ENCODE measurements around the gene PRKG1.

The PRKG1 gene

DNA sequence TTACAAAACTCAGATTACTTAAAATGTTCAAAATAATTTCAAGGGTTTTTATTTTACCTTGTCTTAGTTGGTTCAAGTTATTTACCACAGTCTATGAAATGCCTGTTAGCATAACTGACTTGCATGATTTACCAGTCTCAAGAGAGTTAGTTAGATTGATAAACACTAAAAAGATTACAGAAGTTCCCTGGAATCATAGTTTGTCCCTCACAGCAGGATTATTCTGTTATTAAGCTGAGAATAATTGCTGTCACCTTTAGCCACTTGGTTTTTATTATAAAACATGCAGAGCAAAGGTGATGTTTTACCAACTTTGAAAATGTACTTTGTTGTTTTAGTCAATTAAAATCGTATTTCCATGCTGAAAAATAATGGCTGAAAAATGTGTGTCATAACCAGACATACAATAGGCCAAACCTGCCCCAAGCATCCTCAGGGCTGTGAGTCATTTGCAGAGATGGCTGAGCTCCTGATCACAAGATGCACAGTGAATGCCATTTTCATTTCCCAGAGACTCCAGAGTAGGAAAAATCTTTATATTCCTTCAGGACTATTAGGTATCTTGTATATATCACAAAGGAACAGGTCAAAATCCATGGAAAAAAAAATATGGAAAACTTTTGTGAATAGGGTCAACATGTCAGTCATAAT, 1152.0 kb downstream of the PRKG1 start:
- Histone ChIP-seq H3K4me3 (ENCODE audit: low read length in 2 of 2) (no peak overlapping the region), H2AK5ac (ENCODE audit: low read depth, low read length) (no peak overlapping the region), H3K27me3 (ENCODE audit: control insufficient read depth in 3 of 3, insufficient read depth in 3 of 3, low read depth in 1 of 3, low read length in 3 of 3) (no peaks in the 10 kb centered on the region), H2BK120ac (ENCODE audit: low read depth, low read length) (no peak overlapping the region), H3K79me1 (ENCODE audit: low read depth, low read length) (no peaks in the 10 kb centered on the region), H3K18ac (ENCODE audit: low read length) (no peak overlapping the region), H2BK5ac (ENCODE audit: low read length) (no peak overlapping the region), H3K36me3 (replicated peaks in 1 of 2; ENCODE audit: control insufficient read depth in 2 of 2, insufficient read depth in 2 of 2, low read length in 2 of 2) (no peaks in the 10 kb centered on the region), H2BK12ac (ENCODE audit: low read length) (no peak overlapping the region), H3K4me1 (ENCODE audit: control insufficient read depth in 2 of 2, insufficient read depth in 1 of 2, low read depth in 1 of 2, low read length in 2 of 2) (no peaks in the 10 kb centered on the region), H3K23ac (ENCODE audit: low read depth, low read length, poor library complexity) (no peak overlapping the region), H2BK15ac (ENCODE audit: low read length) (no peak overlapping the region), H3K4ac (ENCODE audit: low read length) (no peak overlapping the region), H3K9me3 (replicated peaks in 1 of 2; ENCODE audit: control insufficient read depth in 2 of 2, insufficient read depth in 1 of 2, low read depth in 1 of 2, low read length in 2 of 2) (no peaks in the 10 kb centered on the region), H2AFZ (ENCODE audit: low read length) (no peak overlapping the region), H4K91ac (ENCODE audit: low read depth, low read length, poor library complexity) (no peak overlapping the region), H3K27ac (replicated peaks; ENCODE audit: low read length) (no peak overlapping the region), H4K8ac (ENCODE audit: low read depth, low read length) (no peak overlapping the region), H3K4me2 (ENCODE audit: insufficient read depth, low read length, poor library complexity, severe bottlenecking) (no peak overlapping the region), H3K9ac (ENCODE audit: low read depth, low read length, poor library complexity) (no peak overlapping the region), H3K14ac (ENCODE audit: low read length) (no peak overlapping the region)
- DNase-seq (ENCODE audit: low spot score) = no peak
- no CpG with 5 or more reads among the region's 1 CpG for WGBS, 2 donors (ENCODE audit: extremely low coverage in 2 of 2, insufficient read length in 2 of 2, insufficient replicate concordance in 1 of 2)

DNA sequence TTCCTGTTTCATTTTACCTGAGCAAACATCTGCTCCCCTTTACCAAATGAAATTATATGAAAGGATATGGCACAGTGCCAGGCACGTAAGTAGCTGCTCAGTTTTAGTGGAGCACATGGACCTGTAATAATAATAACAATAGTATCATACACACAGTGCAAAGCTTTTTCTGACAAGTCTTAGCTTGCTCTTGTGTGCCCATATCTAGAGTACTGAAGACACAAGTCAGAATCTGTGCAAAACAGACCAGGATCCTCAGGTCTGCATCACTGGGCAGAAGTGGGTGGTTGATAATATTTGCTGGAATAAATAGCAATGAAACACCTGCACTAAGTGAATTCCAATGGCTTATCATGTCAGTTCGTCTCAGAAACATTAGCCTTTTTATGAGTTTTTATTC, 1154.3 kb downstream of the PRKG1 start:
- H4K91ac ChIP-seq (ENCODE audit: low read depth, low read length, poor library complexity) = no peak overlapping the region
- H2BK15ac ChIP-seq (ENCODE audit: low read length) = no peak overlapping the region
- no peaks in the 10 kb centered on the region for H3K36me3 ChIP-seq (replicated peaks in 1 of 2; ENCODE audit: control insufficient read depth in 2 of 2, insufficient read depth in 2 of 2, low read length in 2 of 2)
- H2AFZ ChIP-seq (ENCODE audit: low read length) = no peak overlapping the region
- no peak overlapping the region for H4K8ac ChIP-seq (ENCODE audit: low read depth, low read length)
- H2BK120ac ChIP-seq (ENCODE audit: low read depth, low read length) = no peak overlapping the region
- no peak for DNase-seq (ENCODE audit: low spot score)
- H2AK5ac ChIP-seq (ENCODE audit: low read depth, low read length) = no peak overlapping the region
- WGBS, 2 donors (ENCODE audit: extremely low coverage in 2 of 2, insufficient read length in 2 of 2, insufficient replicate concordance in 1 of 2) = no CpG with 5 or more reads among the region's 2 CpGs
- H3K23ac ChIP-seq (ENCODE audit: low read depth, low read length, poor library complexity) = no peak overlapping the region
- no peak overlapping the region for H3K9ac ChIP-seq (ENCODE audit: low read depth, low read length, poor library complexity)
- no peak overlapping the region for H3K14ac ChIP-seq (ENCODE audit: low read length)
- H2BK5ac ChIP-seq (ENCODE audit: low read length) = no peak overlapping the region
- H3K4me1 ChIP-seq (ENCODE audit: control insufficient read depth in 2 of 2, insufficient read depth in 1 of 2, low read depth in 1 of 2, low read length in 2 of 2) = no peaks in the 10 kb centered on the region
- no peaks in the 10 kb centered on the region for H3K9me3 ChIP-seq (replicated peaks in 1 of 2; ENCODE audit: control insufficient read depth in 2 of 2, insufficient read depth in 1 of 2, low read depth in 1 of 2, low read length in 2 of 2)
- H3K79me1 ChIP-seq (ENCODE audit: low read depth, low read length) = no peaks in the 10 kb centered on the region
- no peak overlapping the region for H3K18ac ChIP-seq (ENCODE audit: low read length)
- no peak overlapping the region for H3K4me2 ChIP-seq (ENCODE audit: insufficient read depth, low read length, poor library complexity, severe bottlenecking)
- H3K4me3 ChIP-seq (ENCODE audit: low read length in 2 of 2) = no peak overlapping the region
- H3K4ac ChIP-seq (ENCODE audit: low read length) = no peak overlapping the region
- H3K27me3 ChIP-seq (ENCODE audit: control insufficient read depth in 3 of 3, insufficient read depth in 3 of 3, low read depth in 1 of 3, low read length in 3 of 3) = no peaks in the 10 kb centered on the region
- H2BK12ac ChIP-seq (ENCODE audit: low read length) = no peak overlapping the region
- no peak overlapping the region for H3K27ac ChIP-seq (replicated peaks; ENCODE audit: low read length)

DNA sequence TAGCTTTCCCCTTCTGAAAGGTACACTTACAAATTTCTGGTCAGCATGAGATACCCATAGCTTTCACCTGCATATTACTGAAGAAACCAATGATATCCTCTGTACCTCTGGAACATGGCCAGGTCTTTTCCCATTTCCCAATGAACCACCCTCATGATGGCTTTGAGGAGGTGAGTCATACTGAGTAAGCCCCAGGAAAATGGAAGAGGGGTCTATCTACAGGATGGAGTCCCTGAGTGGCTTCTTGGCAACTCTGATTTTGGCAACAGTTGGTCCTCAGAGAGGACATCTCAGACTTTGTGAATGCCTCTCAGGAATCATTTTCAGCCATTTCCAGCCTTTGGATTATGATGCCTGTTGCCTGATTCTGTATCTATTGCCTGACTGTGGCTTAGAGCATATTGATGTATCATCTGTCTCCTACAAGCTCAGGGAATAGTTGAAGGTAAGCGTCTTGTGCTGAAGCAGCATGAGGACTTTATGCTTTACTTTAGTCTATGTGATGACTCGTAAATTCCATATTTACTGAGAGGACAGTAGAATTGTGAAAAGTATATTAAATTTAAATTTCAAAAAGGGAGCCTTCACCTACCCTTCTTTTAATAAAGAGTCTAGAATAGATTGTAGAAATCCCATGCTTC, 1155.1 kb downstream of the PRKG1 start:
- no CpG with 5 or more reads among the region's 2 CpGs for WGBS, 2 donors (ENCODE audit: extremely low coverage in 2 of 2, insufficient read length in 2 of 2, insufficient replicate concordance in 1 of 2)
- H3K14ac ChIP-seq (ENCODE audit: low read length) = no peak overlapping the region
- no peak overlapping the region for H3K9ac ChIP-seq (ENCODE audit: low read depth, low read length, poor library complexity)
- no peaks in the 10 kb centered on the region for H3K9me3 ChIP-seq (replicated peaks in 1 of 2; ENCODE audit: control insufficient read depth in 2 of 2, insufficient read depth in 1 of 2, low read depth in 1 of 2, low read length in 2 of 2)
- H3K23ac ChIP-seq (ENCODE audit: low read depth, low read length, poor library complexity) = no peak overlapping the region
- H2BK12ac ChIP-seq (ENCODE audit: low read length) = no peak overlapping the region
- H4K8ac ChIP-seq (ENCODE audit: low read depth, low read length) = no peak overlapping the region
- H3K27me3 ChIP-seq (ENCODE audit: control insufficient read depth in 3 of 3, insufficient read depth in 3 of 3, low read depth in 1 of 3, low read length in 3 of 3) = no peaks in the 10 kb centered on the region
- no peak overlapping the region for H2BK5ac ChIP-seq (ENCODE audit: low read length)
- no peaks in the 10 kb centered on the region for H3K4me1 ChIP-seq (ENCODE audit: control insufficient read depth in 2 of 2, insufficient read depth in 1 of 2, low read depth in 1 of 2, low read length in 2 of 2)
- no peak overlapping the region for H3K18ac ChIP-seq (ENCODE audit: low read length)
- H2AK5ac ChIP-seq (ENCODE audit: low read depth, low read length) = no peak overlapping the region
- DNase-seq (ENCODE audit: low spot score) = no peak
- no peaks in the 10 kb centered on the region for H3K36me3 ChIP-seq (replicated peaks in 1 of 2; ENCODE audit: control insufficient read depth in 2 of 2, insufficient read depth in 2 of 2, low read length in 2 of 2)
- no peak overlapping the region for H3K27ac ChIP-seq (replicated peaks; ENCODE audit: low read length)
- H3K4ac ChIP-seq (ENCODE audit: low read length) = no peak overlapping the region
- no peaks in the 10 kb centered on the region for H3K79me1 ChIP-seq (ENCODE audit: low read depth, low read length)
- H2AFZ ChIP-seq (ENCODE audit: low read length) = no peak overlapping the region
- no peak overlapping the region for H4K91ac ChIP-seq (ENCODE audit: low read depth, low read length, poor library complexity)
- no peak overlapping the region for H3K4me2 ChIP-seq (ENCODE audit: insufficient read depth, low read length, poor library complexity, severe bottlenecking)
- H2BK15ac ChIP-seq (ENCODE audit: low read length) = no peak overlapping the region
- no peak overlapping the region for H3K4me3 ChIP-seq (ENCODE audit: low read length in 2 of 2)
- no peak overlapping the region for H2BK120ac ChIP-seq (ENCODE audit: low read depth, low read length)

DNA sequence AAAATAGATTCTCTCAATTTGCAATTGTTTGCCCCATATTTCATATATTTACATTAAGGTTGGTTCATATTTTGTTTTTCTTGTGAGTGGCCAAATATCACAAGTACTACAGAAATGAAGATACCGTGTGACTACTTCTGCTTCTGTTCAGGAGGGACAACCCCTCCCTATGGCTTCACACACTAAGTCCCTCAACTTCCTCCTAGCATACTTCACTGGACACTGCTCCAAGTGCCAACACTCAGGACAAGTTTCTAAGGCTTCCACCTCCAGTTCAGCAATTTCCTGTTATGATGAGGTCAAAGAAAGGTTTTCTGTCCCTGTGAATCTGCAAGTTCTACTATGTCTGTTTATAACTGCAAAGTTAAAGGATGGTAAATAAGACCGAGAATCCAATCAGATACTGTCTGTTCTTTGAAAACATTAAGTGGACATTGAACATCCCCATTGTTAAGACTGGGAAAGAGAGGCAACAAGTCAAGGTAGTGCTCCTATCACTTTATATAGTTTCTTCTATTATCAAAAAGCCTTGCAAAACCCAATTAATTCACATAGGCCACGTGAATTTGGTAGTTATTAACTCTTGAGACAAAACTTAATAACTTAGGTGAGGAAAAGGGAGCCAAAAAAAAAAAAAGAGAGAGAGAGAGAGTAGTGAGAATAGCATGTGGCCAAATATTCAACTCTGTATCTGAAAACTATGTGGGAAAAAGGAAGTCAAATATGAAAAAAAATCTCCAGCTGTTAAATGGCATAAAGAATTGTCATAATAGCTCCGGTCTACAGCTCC, 1158.5 kb downstream of the PRKG1 start:
- Histone ChIP-seq H3K27me3 (ENCODE audit: control insufficient read depth in 3 of 3, insufficient read depth in 3 of 3, low read depth in 1 of 3, low read length in 3 of 3) (no peaks in the 10 kb centered on the region), H3K36me3 (replicated peaks in 1 of 2; ENCODE audit: control insufficient read depth in 2 of 2, insufficient read depth in 2 of 2, low read length in 2 of 2) (no peaks in the 10 kb centered on the region), H2BK120ac (ENCODE audit: low read depth, low read length) (no peak overlapping the region), H4K91ac (ENCODE audit: low read depth, low read length, poor library complexity) (no peak overlapping the region), H3K9me3 (replicated peaks in 1 of 2; ENCODE audit: control insufficient read depth in 2 of 2, insufficient read depth in 1 of 2, low read depth in 1 of 2, low read length in 2 of 2) (no peaks in the 10 kb centered on the region), H3K79me1 (ENCODE audit: low read depth, low read length) (no peaks in the 10 kb centered on the region), H2BK5ac (ENCODE audit: low read length) (no peak overlapping the region), H3K4ac (ENCODE audit: low read length) (no peak overlapping the region), H3K4me1 (ENCODE audit: control insufficient read depth in 2 of 2, insufficient read depth in 1 of 2, low read depth in 1 of 2, low read length in 2 of 2) (no peaks in the 10 kb centered on the region), H3K9ac (ENCODE audit: low read depth, low read length, poor library complexity) (no peak overlapping the region), H4K8ac (ENCODE audit: low read depth, low read length) (no peak overlapping the region), H2BK12ac (ENCODE audit: low read length) (no peak overlapping the region), H3K14ac (ENCODE audit: low read length) (no peak overlapping the region), H2BK15ac (ENCODE audit: low read length) (no peak overlapping the region), H3K27ac (replicated peaks; ENCODE audit: low read length) (no peak overlapping the region), H3K23ac (ENCODE audit: low read depth, low read length, poor library complexity) (no peak overlapping the region), H2AFZ (ENCODE audit: low read length) (peak overlapping the region; percentile 38), H3K4me2 (ENCODE audit: insufficient read depth, low read length, poor library complexity, severe bottlenecking) (no peak overlapping the region), H3K18ac (ENCODE audit: low read length) (no peak overlapping the region), H3K4me3 (ENCODE audit: low read length in 2 of 2) (no peak overlapping the region), H2AK5ac (ENCODE audit: low read depth, low read length) (no peak overlapping the region)
- WGBS, 2 donors (ENCODE audit: extremely low coverage in 2 of 2, insufficient read length in 2 of 2, insufficient replicate concordance in 1 of 2) = no CpG with 5 or more reads among the region's 4 CpGs
- DNase-seq (ENCODE audit: low spot score) = no peak
